ENCODE results near the gene DHRS2. TPM values are rescaled to one million over a fixed set of nuclear protein-coding genes. Genes with fewer than 3 reads are reported as not detected.

DHRS2 gene
- total RNA-seq, 1 experiment from 2014 or later = 21.3 TPM

DNA sequence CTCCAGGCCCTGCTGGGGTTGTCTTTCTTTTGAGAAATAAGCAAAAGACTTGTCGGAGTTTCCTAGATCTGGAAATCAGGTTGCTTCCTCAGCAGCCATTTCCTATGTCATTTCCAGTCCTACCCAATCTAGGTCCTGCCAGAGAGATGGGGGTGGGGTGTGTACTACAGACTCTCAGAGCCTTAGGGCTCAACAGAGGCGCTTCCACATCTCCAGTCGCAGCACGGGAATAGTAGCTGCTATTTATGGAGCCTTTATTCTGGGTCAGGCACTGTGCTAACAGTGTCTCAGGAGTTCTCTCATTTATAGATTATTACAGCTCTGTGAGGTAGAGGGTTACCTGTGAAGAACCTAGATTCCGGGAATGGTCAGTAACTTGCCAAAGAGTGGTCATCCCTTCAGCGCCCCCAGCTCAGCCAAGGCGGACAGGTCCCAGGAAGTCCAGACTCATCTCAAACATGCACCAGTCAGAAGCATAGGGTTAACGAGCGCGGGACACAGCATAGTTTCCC is 21.9 kb downstream of the DHRS2 start:
- no peaks in the 10 kb centered on the region for H3K9me3 ChIP-seq
- intact Hi-C loops (cut with micrococcal nuclease; ENCODE audit: unreplicated experiment) = loop anchor here (10.0 kb wide), 1 partner anchor 273 kb away; no protein-coding TSS in a partner anchor
- Mint-ChIP-seq H3K4me3 (ENCODE audit: unreplicated experiment) (no peak overlapping the region), H3K27ac (ENCODE audit: unreplicated experiment) (no peak overlapping the region), H3K36me3 (ENCODE audit: insufficient read depth, unreplicated experiment) (no peaks in the 10 kb centered on the region), H3K9me3 (ENCODE audit: unreplicated experiment) (no peaks in the 10 kb centered on the region), H3K4me1 (ENCODE audit: low read depth, unreplicated experiment) (no peaks in the 10 kb centered on the region), H3K27me3 (ENCODE audit: insufficient read depth, unreplicated experiment) (peaks cover 11% of the 10 kb centered on the region)
- H3K36me3 ChIP-seq (ENCODE audit: control insufficient read depth, insufficient read depth, low read length) = no peaks in the 10 kb centered on the region
- DNase-seq = no peak
- no TSS peak for BruUV-seq (replicated peaks)
- CTCF ChIA-PET = no interaction called here
- no peak for TF ChIP-seq CTCF (IDR thresholded peaks at IDR 0.05; ENCODE audit: insufficient read depth in 1 of 2, low read depth in 1 of 2, low read length in 1 of 2, severe bottlenecking in 1 of 2, unreplicated experiment in 1 of 2)
- no peaks in the 10 kb centered on the region for H3K27me3 ChIP-seq (replicated peaks; ENCODE audit: control insufficient read depth, insufficient read depth, low read length)
- POLR2A ChIA-PET = no interaction called here
- H3K4me3 ChIP-seq (ENCODE audit: low read depth, low read length) = no peak overlapping the region
- no peaks in the 10 kb centered on the region for H3K4me1 ChIP-seq

DNA sequence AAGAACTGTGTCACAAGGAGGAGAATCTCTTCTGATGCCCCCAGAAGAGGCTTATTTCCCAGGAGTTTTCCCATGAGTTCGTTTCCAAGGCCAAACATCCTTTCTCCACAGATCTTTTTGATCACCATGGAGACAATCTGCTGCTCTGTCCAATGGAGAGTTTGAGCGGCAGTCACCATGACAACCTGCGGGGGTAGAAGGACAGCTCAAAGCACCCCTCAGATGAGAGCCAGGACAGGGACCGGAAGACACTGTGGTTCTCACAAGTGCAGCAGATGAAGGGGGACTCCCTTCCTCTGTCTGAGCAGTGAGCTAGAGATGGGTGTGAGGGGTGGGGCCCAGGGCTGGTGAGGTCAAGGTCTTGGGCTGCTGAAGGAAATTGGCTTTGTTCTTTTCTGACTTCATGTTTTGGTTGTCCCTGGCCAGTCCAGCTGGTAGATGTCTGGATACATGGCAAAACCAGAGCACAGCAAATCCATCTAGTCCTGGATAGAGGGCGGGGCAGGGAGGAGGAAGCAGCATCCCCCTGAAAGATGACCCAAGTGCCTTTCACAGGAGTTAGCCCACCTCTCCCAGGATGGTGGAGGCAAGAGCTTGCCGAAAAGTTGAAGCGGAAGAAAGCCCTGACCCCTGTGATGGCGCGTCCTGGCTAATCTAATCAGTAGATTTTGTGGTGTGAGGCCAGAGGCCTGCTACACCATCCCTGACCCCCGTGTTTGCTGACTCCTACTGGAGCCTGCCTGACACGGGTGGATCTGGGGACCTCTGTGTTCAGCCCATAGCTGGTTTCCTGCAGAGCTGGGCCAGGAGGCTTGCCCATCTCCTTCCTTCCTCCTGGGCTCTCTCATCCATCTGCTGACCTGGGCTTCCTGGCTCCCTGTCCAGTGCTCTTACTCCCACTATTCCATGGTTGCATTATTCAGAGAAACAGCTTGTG is 24.4 kb downstream of the DHRS2 start:
- DNase-seq = no peak
- Mint-ChIP-seq H3K36me3 (ENCODE audit: insufficient read depth, unreplicated experiment) (no peaks in the 10 kb centered on the region), H3K27ac (ENCODE audit: unreplicated experiment) (no peak overlapping the region), H3K27me3 (ENCODE audit: insufficient read depth, unreplicated experiment) (peaks cover 17% of the 10 kb centered on the region), H3K4me3 (ENCODE audit: unreplicated experiment) (no peak overlapping the region), H3K9me3 (ENCODE audit: unreplicated experiment) (no peaks in the 10 kb centered on the region), H3K4me1 (ENCODE audit: low read depth, unreplicated experiment) (no peaks in the 10 kb centered on the region)
- intact Hi-C loops (cut with micrococcal nuclease; ENCODE audit: unreplicated experiment) = no loop called here
- no TSS peak for BruUV-seq (replicated peaks)
- POLR2A ChIA-PET = no interaction called here
- no peaks in the 10 kb centered on the region for H3K4me1 ChIP-seq
- H3K4me3 ChIP-seq (ENCODE audit: low read depth, low read length) = no peak overlapping the region
- CTCF ChIA-PET = no interaction called here
- H3K27me3 ChIP-seq (replicated peaks; ENCODE audit: control insufficient read depth, insufficient read depth, low read length) = no peaks in the 10 kb centered on the region
- no peak for TF ChIP-seq CTCF (IDR thresholded peaks at IDR 0.05; ENCODE audit: insufficient read depth in 1 of 2, low read depth in 1 of 2, low read length in 1 of 2, severe bottlenecking in 1 of 2, unreplicated experiment in 1 of 2)
- H3K9me3 ChIP-seq = no peaks in the 10 kb centered on the region
- no peaks in the 10 kb centered on the region for H3K36me3 ChIP-seq (ENCODE audit: control insufficient read depth, insufficient read depth, low read length)

GRCh38 chr14:23661542-23661941 is 25.4 kb downstream of the DHRS2 start:
- Histone ChIP-seq H3K4me3 (ENCODE audit: low read depth, low read length) (no peak overlapping the region), H3K27me3 (replicated peaks; ENCODE audit: control insufficient read depth, insufficient read depth, low read length) (no peaks in the 10 kb centered on the region), H3K36me3 (ENCODE audit: control insufficient read depth, insufficient read depth, low read length) (no peaks in the 10 kb centered on the region), H3K4me1 (no peaks in the 10 kb centered on the region), H3K9me3 (no peaks in the 10 kb centered on the region)
- Mint-ChIP-seq H3K4me1 (ENCODE audit: low read depth, unreplicated experiment) (no peaks in the 10 kb centered on the region), H3K27me3 (ENCODE audit: insufficient read depth, unreplicated experiment) (peaks cover 17% of the 10 kb centered on the region), H3K9me3 (ENCODE audit: unreplicated experiment) (no peaks in the 10 kb centered on the region), H3K4me3 (ENCODE audit: unreplicated experiment) (no peak overlapping the region), H3K36me3 (ENCODE audit: insufficient read depth, unreplicated experiment) (no peaks in the 10 kb centered on the region), H3K27ac (ENCODE audit: unreplicated experiment) (no peak overlapping the region)
- POLR2A ChIA-PET = no interaction called here
- TF ChIP-seq CTCF (IDR thresholded peaks at IDR 0.05; ENCODE audit: insufficient read depth in 1 of 2, low read depth in 1 of 2, low read length in 1 of 2, severe bottlenecking in 1 of 2, unreplicated experiment in 1 of 2) = no peak
- BruUV-seq (replicated peaks) = no TSS peak
- CTCF ChIA-PET = no interaction called here
- no peak for DNase-seq
- intact Hi-C loops (cut with micrococcal nuclease; ENCODE audit: unreplicated experiment) = no loop called here

All from Caco-2 (cell line).